Caco-2 (cell line): ENCODE measurements around the gene SIDT2. TPM values are rescaled to one million over a fixed set of nuclear protein-coding genes. Genes with fewer than 3 reads are reported as not detected.

Experiments used
- BruUV-seq: library from RNA; stranded (reverse); fragments of 400-500 nt; replicated peaks from 2 replicates; lab custom pipeline; 2021; lab: Mats Ljungman, UMichigan
- CTCF ChIA-PET: fragments of 300-600 bp; sonication (Branson Sonifier 250); formaldehyde crosslinking; loops from one replicate; lab custom pipeline; 2022; ENCODE audit warnings: antibody characterized with exemption; lab: Charles Lee
- POLR2A ChIA-PET: fragments of 300-600 bp; sonication (Branson Sonifier 250); formaldehyde crosslinking; loops from one replicate; lab custom pipeline; 2022; ENCODE audit warnings: antibody characterized with exemption; lab: Charles Lee
- DNase-seq, 2 experiments: peaks; one replicate each; pipeline versions ENCODE4 v3.0.0 to v3.0.0-alpha.2; 2020 to 2022
- H3K27me3 ChIP-seq: replicated peaks from 2 replicates; pipeline ENCODE4 v1.6.0; 2011; ENCODE audit warnings: low read length; ENCODE audit not compliant: control insufficient read depth, insufficient read depth
- H3K36me3 ChIP-seq: 2 replicates; pipeline ENCODE4 v1.5.1; 2011; ENCODE audit warnings: low read length; ENCODE audit not compliant: control insufficient read depth, insufficient read depth
- H3K4me1 ChIP-seq: fragments of 250-450 bp; sonication (Bioruptor Pico); 2 replicates; pipeline ENCODE4 v1.5.1; 2020; ENCODE audit warnings: mild to moderate bottlenecking
- H3K4me3 ChIP-seq: 2 replicates; pipeline ENCODE4 v1.5.1; 2011; ENCODE audit warnings: low read depth, mild to moderate bottlenecking, control low read depth, low read length
- H3K9me3 ChIP-seq: fragments of 250-450 bp; sonication (Bioruptor Pico); 2 replicates; pipeline ENCODE4 v1.5.1; 2020; ENCODE audit warnings: mild to moderate bottlenecking, moderate library complexity
- H3K27ac Mint-ChIP-seq: one replicate; pipeline ENCODE4 v1.8.0; 2022; ENCODE audit warnings: mixed read lengths; ENCODE audit not compliant: unreplicated experiment
- H3K27me3 Mint-ChIP-seq: one replicate; pipeline ENCODE4 v1.8.0; 2022; ENCODE audit warnings: mixed read lengths; ENCODE audit not compliant: insufficient read depth, unreplicated experiment
- H3K36me3 Mint-ChIP-seq: one replicate; pipeline ENCODE4 v1.8.0; 2022; ENCODE audit warnings: mild to moderate bottlenecking, mixed read lengths; ENCODE audit not compliant: insufficient read depth, unreplicated experiment
- H3K4me1 Mint-ChIP-seq: one replicate; pipeline ENCODE4 v1.8.0; 2022; ENCODE audit warnings: low read depth, mixed read lengths; ENCODE audit not compliant: unreplicated experiment
- H3K4me3 Mint-ChIP-seq: one replicate; pipeline ENCODE4 v1.8.0; 2022; ENCODE audit warnings: mild to moderate bottlenecking, moderate library complexity, mixed read lengths; ENCODE audit not compliant: unreplicated experiment
- H3K9me3 Mint-ChIP-seq: one replicate; pipeline ENCODE4 v1.8.0; 2022; ENCODE audit warnings: mixed read lengths; ENCODE audit not compliant: unreplicated experiment
- intact Hi-C: fragments of 100-400 bp; cut with micrococcal nuclease; formaldehyde crosslinking; loops from one replicate; pipeline ENCODE4 v1.10.0; 2022; ENCODE audit not compliant: unreplicated experiment
- total RNA-seq: library from RNA; stranded (reverse); gene quantifications from 2 replicates; pipeline ENCODE4 v1.2.3, GENCODE V29; 2022
- TF ChIP-seq, protein P1 (sequence below), 2 experiments: fragments of 200-600 bp in 1 of 2; IDR thresholded peaks; 1 replicate in 1 of 2; 2 replicates in 1 of 2; pipeline versions ENCODE4 v1.5.1 to v1.8.0; 2011 to 2022; ENCODE audit warnings: antibody characterized with exemption in 1 of 2, control low read depth in 1 of 2, inconsistent platforms in 1 of 2, low read depth in 1 of 2, low read length in 1 of 2, mild to moderate bottlenecking in 1 of 2, moderate library complexity in 1 of 2; ENCODE audit not compliant: insufficient read depth in 1 of 2, severe bottlenecking in 1 of 2, unreplicated experiment in 1 of 2

Gene SIDT2
- total RNA-seq, 1 experiment from 2014 or later: 61.7 TPM

- H3K27ac Mint-ChIP-seq: no peak overlapping the region
- H3K27me3 Mint-ChIP-seq: no peaks in the 10 kb centered on the region
- POLR2A ChIA-PET: no interaction called here
- CTCF ChIA-PET: interaction anchor here (0.6 kb wide), 1 partner anchor 16 kb away, joined by 3 read pairs; no protein-coding TSS in a partner anchor
- no peak overlapping the region for H3K4me3 ChIP-seq
- no peak for DNase-seq
- TF ChIP-seq, protein P1, sequence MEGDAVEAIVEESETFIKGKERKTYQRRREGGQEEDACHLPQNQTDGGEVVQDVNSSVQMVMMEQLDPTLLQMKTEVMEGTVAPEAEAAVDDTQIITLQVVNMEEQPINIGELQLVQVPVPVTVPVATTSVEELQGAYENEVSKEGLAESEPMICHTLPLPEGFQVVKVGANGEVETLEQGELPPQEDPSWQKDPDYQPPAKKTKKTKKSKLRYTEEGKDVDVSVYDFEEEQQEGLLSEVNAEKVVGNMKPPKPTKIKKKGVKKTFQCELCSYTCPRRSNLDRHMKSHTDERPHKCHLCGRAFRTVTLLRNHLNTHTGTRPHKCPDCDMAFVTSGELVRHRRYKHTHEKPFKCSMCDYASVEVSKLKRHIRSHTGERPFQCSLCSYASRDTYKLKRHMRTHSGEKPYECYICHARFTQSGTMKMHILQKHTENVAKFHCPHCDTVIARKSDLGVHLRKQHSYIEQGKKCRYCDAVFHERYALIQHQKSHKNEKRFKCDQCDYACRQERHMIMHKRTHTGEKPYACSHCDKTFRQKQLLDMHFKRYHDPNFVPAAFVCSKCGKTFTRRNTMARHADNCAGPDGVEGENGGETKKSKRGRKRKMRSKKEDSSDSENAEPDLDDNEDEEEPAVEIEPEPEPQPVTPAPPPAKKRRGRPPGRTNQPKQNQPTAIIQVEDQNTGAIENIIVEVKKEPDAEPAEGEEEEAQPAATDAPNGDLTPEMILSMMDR (IDR thresholded peaks at IDR 0.05; ENCODE audit: insufficient read depth in 1 of 2, low read depth in 1 of 2, low read length in 1 of 2, severe bottlenecking in 1 of 2, unreplicated experiment in 1 of 2): no peak
- intact Hi-C loops: no loop called here
- H3K9me3 ChIP-seq: no peaks in the 10 kb centered on the region
- BruUV-seq: no TSS peak
- peaks cover 21% of the 10 kb centered on the region for H3K4me1 ChIP-seq
- no peak overlapping the region for H3K4me3 Mint-ChIP-seq
- H3K36me3 ChIP-seq: peaks cover 5% of the 10 kb centered on the region; the same call in 1 of the 2 replicates
- H3K27me3 ChIP-seq: no peaks in the 10 kb centered on the region
- peaks cover 15% of the 10 kb centered on the region for H3K4me1 Mint-ChIP-seq
- H3K36me3 Mint-ChIP-seq: peaks cover 24% of the 10 kb centered on the region
- no peaks in the 10 kb centered on the region for H3K9me3 Mint-ChIP-seq
Observed at GRCh38 chr11:117194267-117194666, 15.7 kb downstream of the SIDT2 start.

DNA sequence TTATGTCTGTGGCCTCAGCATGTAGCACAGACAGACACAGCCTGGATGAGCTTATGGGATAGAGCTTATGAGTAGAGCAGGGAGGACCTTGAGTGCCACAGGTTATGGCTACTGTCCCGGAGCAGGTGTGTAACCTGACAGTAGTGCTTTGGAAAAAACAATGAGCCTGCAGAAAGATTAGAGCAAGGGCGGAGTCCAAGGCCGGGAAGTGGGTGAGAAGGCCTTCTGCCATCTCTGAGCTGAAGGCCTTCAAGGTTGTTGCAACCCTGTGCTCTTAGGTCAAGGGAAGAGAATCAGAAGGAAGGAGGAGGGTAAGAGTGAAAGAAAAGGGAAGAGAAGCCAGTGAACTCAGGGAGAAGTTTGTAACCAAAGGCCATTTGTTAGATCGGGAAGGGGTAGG lies 16.7 kb downstream of the SIDT2 start:
- H3K27ac Mint-ChIP-seq: no peak overlapping the region
- Histone ChIP-seq H3K4me3 (no peak overlapping the region), H3K27me3 (no peaks in the 10 kb centered on the region), H3K9me3 (no peaks in the 10 kb centered on the region), H3K36me3 (peaks cover 2% of the 10 kb centered on the region; the same call in 1 of the 2 replicates), H3K4me1 (peaks cover 31% of the 10 kb centered on the region)
- H3K36me3 Mint-ChIP-seq: peaks cover 24% of the 10 kb centered on the region
- H3K27me3 Mint-ChIP-seq: no peaks in the 10 kb centered on the region
- intact Hi-C loops: no loop called here
- no TSS peak for BruUV-seq
- ChIA-PET POLR2A (no interaction called here), CTCF (interaction anchor here (0.7 to 1.4 kb wide), 2 partner anchors 15 to 31 kb away, joined by 3 to 6 read pairs; no protein-coding TSS in a partner anchor)
- no peak for DNase-seq
- peaks cover 25% of the 10 kb centered on the region for H3K4me1 Mint-ChIP-seq
- no peak overlapping the region for H3K4me3 Mint-ChIP-seq
- TF ChIP-seq, protein P1 (IDR thresholded peaks at IDR 0.05; ENCODE audit: insufficient read depth in 1 of 2, low read depth in 1 of 2, low read length in 1 of 2, severe bottlenecking in 1 of 2, unreplicated experiment in 1 of 2): no peak
- H3K9me3 Mint-ChIP-seq: no peaks in the 10 kb centered on the region

GRCh38 chr11:117195761-117196160 lies 17.2 kb downstream of the SIDT2 start:
- no peaks in the 10 kb centered on the region for H3K9me3 Mint-ChIP-seq
- BruUV-seq: no TSS peak
- peaks cover 30% of the 10 kb centered on the region for H3K4me1 Mint-ChIP-seq
- no peak for DNase-seq
- ChIA-PET POLR2A (no interaction called here), CTCF (interaction anchor here (0.5 to 1.4 kb wide), 2 partner anchors 31 to 1495 kb away, joined by 6 read pairs; no protein-coding TSS in a partner anchor)
- H3K27me3 Mint-ChIP-seq: no peaks in the 10 kb centered on the region
- intact Hi-C loops: no loop called here
- TF ChIP-seq, protein P1 (IDR thresholded peaks at IDR 0.05; ENCODE audit: insufficient read depth in 1 of 2, low read depth in 1 of 2, low read length in 1 of 2, severe bottlenecking in 1 of 2, unreplicated experiment in 1 of 2): no peak
- H3K4me1 ChIP-seq: peaks cover 36% of the 10 kb centered on the region
- no peak overlapping the region for H3K4me3 ChIP-seq
- H3K27me3 ChIP-seq: no peaks in the 10 kb centered on the region
- peaks cover 2% of the 10 kb centered on the region; the same call in 1 of the 2 replicates for H3K36me3 ChIP-seq
- H3K27ac Mint-ChIP-seq: no peak overlapping the region
- no peak overlapping the region for H3K4me3 Mint-ChIP-seq
- no peaks in the 10 kb centered on the region for H3K9me3 ChIP-seq
- H3K36me3 Mint-ChIP-seq: peaks cover 29% of the 10 kb centered on the region
